ENCODE results near the gene CBLC.

- TF ChIP-seq CTCF (IDR thresholded peaks at IDR 0.05) (no peak), POLR2A (IDR thresholded peaks at IDR 0.05) (no peak), POLR2AphosphoS5 (IDR thresholded peaks at IDR 0.05) (no peak)
Observed at GRCh38 chr19:44819246-44819832, 41.6 kb downstream of the CBLC start.

Measured in upper lobe of left lung (tissue), 4 donors.